Chondrocyte (in vitro differentiated cells): ENCODE measurements around the gene PPP6R2. TPM values are rescaled to one million over a fixed set of nuclear protein-coding genes. Genes with fewer than 3 reads are reported as not detected.

Experiments
- DNase-seq: peaks from one replicate; pipeline ENCODE4 v3.0.0; 2021; ENCODE audit warnings: mixed read lengths, low spot score
- H3K27ac Mint-ChIP-seq: one replicate; pipeline ENCODE4 v1.8.0; 2021; ENCODE audit warnings: mild to moderate bottlenecking, moderate library complexity, mixed read lengths; ENCODE audit not compliant: unreplicated experiment
- H3K27me3 Mint-ChIP-seq: 2 replicates; pipeline ENCODE4 v1.8.0; 2021; ENCODE audit warnings: low read depth, mixed read lengths
- H3K36me3 Mint-ChIP-seq: 2 replicates; pipeline ENCODE4 v1.8.0; 2021; ENCODE audit warnings: low read depth, mixed read lengths
- H3K4me1 Mint-ChIP-seq: 2 replicates; pipeline ENCODE4 v1.8.0; 2021; ENCODE audit warnings: low read depth, mild to moderate bottlenecking, mixed read lengths
- H3K4me3 Mint-ChIP-seq: one replicate; pipeline ENCODE4 v1.8.0; 2021; ENCODE audit warnings: mild to moderate bottlenecking, moderate library complexity, mixed read lengths; ENCODE audit not compliant: unreplicated experiment
- H3K9me3 Mint-ChIP-seq: 2 replicates; pipeline ENCODE4 v1.8.0; 2021; ENCODE audit warnings: low read depth, mixed read lengths
- CTCF ChIP-seq: fragments of 200-600 bp; sonication (generic); IDR thresholded peaks from 2 replicates; pipeline ENCODE4 v1.5.0; 2021; ENCODE audit warnings: antibody characterized with exemption, mild to moderate bottlenecking, moderate library complexity
- total RNA-seq: library from RNA; stranded (reverse); gene quantifications from 3 replicates; pipeline ENCODE4 v1.2.1, GENCODE V29; 2021

PPP6R2 gene
- total RNA-seq, 1 donor from 2014 or later: 47.1 TPM

DNA sequence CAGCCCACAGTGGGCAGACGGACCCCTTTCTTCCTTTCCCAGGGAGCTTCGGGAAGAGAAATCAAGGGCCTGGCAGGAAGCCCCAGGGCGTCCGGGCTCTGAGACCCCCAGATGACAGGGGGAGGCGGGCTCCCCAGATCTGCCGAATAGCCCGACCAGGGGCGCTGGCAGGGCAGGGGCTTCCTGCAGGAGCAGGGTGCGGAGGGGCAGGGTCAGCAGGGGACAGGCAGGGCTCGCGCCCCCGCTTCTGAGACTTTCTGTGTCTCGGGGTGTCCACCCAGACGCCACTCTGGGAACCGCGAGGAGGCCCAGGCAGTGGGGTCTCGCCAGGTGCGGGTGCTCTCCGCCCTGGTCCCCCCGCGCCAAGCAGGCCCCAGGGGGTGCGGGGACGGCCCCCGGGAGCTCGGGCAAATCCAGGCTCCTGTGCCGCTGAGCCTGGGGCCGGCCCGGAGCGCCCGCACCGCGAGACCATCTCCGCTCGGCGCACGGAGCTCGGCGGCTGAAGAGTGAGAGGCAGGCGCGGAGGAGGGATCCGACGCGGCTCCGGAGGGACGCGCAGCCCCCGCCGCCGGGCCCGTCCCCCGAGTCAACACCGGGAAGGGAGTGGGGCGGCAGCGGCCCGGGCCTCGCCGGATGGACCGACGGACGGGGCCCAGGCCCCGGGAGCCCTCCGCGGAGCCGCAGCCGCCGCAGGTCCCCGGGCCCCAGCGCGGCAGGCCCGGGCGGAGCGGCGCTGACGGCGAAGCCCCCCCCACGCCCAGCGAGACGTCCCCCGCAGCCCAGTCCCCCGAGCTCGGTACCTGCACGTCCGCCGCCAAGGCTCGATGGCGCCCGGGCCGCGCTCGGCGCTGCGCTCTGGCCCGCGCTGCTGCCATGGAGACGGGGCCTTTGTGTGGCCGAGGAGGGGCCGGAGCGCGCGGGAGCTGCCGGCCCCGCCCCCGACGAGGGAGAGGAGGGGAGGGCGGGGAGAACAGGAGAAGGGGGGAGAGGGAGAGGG, 36.1 kb upstream of the PPP6R2 start, which contains the start of gene PLXNB2:
PLXNB2 (minus strand) TSS at position 894 of the 997 bp plus-strand sequence. CDS start 17,062 bp downstream, outside the sequence.
- no peak for DNase-seq
- Mint-ChIP-seq H3K4me1 (peaks cover 56% of the 10 kb centered on the region), H3K27ac (peak within 1 kb of the TSS; percentile 97), H3K4me3 (peak within 1 kb of the TSS; percentile 95), H3K36me3 (no peaks in the 10 kb centered on the region), H3K9me3 (no peaks in the 10 kb centered on the region), H3K27me3 (no peaks in the 10 kb centered on the region)
- TF ChIP-seq CTCF: peak; percentile 3

GRCh38 chr22:50307890-50308596, 35.1 kb upstream of the PPP6R2 start:
- TF ChIP-seq CTCF: no peak
- no peaks in the 10 kb centered on the region for H3K27me3 Mint-ChIP-seq
- no peak for DNase-seq
- peak overlapping the region; percentile 97 for H3K27ac Mint-ChIP-seq
- H3K9me3 Mint-ChIP-seq: no peaks in the 10 kb centered on the region
- H3K36me3 Mint-ChIP-seq: no peaks in the 10 kb centered on the region
- peaks cover 46% of the 10 kb centered on the region for H3K4me1 Mint-ChIP-seq
- peak overlapping the region; percentile 53 for H3K4me3 Mint-ChIP-seq

DNA sequence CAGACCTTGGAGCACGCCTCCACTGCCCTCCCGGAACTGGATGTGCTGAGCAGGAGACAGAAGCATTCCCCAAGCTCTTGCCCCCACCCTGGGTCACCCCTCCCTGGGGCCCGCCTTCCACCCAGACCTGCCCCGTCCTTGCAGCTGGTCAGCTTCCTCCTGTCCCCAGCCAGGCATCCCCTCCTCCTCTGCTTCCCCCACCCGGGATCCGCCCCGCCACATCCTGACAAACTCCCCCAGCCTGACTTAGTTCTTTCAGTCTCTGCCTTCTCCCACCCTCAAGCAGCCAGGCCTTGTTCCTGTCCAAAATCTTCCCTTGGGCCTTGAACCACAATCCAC, 34.6 kb upstream of the PPP6R2 start:
- Mint-ChIP-seq H3K27ac (peak overlapping the region; percentile 97), H3K9me3 (no peaks in the 10 kb centered on the region), H3K4me1 (peaks cover 40% of the 10 kb centered on the region), H3K27me3 (no peaks in the 10 kb centered on the region), H3K36me3 (no peaks in the 10 kb centered on the region), H3K4me3 (peak overlapping the region; percentile 55)
- no peak for DNase-seq
- TF ChIP-seq CTCF: no peak

- H3K4me1 Mint-ChIP-seq: peaks cover 35% of the 10 kb centered on the region
- DNase-seq: no peak
- TF ChIP-seq CTCF: no peak
- peak overlapping the region; percentile 97 for H3K27ac Mint-ChIP-seq
- H3K9me3 Mint-ChIP-seq: no peaks in the 10 kb centered on the region
- no peaks in the 10 kb centered on the region for H3K27me3 Mint-ChIP-seq
- peak overlapping the region; percentile 55 for H3K4me3 Mint-ChIP-seq
- no peaks in the 10 kb centered on the region for H3K36me3 Mint-ChIP-seq
These were observed 34.0 kb upstream of the PPP6R2 start for GRCh38 chr22:50308986-50309600.

DNA sequence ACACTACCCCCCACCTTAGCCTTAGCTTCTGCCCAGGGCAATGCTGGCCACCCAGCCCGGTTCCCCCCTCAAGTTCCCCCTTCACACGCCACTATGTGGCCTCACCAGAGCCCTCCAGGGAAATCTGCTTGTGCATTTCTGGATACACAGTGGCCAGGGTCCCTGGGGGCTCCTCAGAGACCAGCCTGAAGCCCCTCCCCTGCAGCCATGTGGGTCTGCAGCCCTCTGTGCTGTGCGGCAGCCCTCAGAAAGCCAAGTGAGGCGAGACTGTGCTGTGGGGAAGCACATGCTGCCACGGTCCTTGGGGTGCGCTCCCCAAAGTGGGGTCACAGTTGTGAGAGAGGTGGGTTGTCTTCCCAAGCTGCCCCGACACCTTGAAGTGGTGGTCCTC, 33.5 kb upstream of the PPP6R2 start:
- no peak for DNase-seq
- Mint-ChIP-seq H3K27me3 (no peaks in the 10 kb centered on the region), H3K9me3 (no peaks in the 10 kb centered on the region), H3K4me3 (no peak overlapping the region), H3K4me1 (peaks cover 30% of the 10 kb centered on the region), H3K27ac (peak overlapping the region; percentile 97), H3K36me3 (no peaks in the 10 kb centered on the region)
- TF ChIP-seq CTCF: no peak
